ENCODE data around the gene SEMA3A. TPM values are rescaled to one million over a fixed set of nuclear protein-coding genes. Genes with fewer than 3 reads are reported as not detected.

SEMA3A gene
- total RNA-seq, 1 experiment from 2014 or later: 32.2 TPM

DNA sequence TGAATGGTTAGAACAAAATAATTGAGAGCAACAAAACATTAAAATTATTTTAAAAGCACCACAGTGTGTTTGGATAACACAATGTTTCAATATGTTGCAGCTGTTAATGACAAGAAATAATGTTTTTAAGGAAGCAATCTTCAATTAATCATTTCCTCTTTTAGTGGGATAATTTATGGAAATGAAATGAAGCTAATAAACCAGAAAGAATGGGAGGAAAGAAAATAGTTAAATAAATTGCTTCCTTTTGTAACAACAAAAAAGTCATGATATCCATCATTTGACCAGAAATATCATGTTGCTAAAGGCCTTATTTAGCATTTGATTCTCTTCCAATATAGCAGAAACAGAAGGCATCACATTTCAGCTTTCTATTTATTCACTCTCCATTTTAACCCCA is 224.5 kb downstream of the SEMA3A start:
- Mint-ChIP-seq H3K36me3 (0 out of 2 replicates have a peak, but pooled peaks cover 3% of the 10 kb centered on the region), H3K9me3 (no peaks in the 10 kb centered on the region), H3K27me3 (ENCODE audit: low read depth) (no peaks in the 10 kb centered on the region), H3K4me3 (no peak overlapping the region), H3K27ac (no peak overlapping the region), H3K4me1 (peaks cover 8% of the 10 kb centered on the region)
- DNase-seq (ENCODE audit: low spot score) (no peak), ATAC-seq (no peak)
- TF ChIP-seq ZNF232 (CRISPR knock-in tag; IDR thresholded peaks at IDR 0.05) (no peak), RELA (CRISPR knock-in tag; IDR thresholded peaks at IDR 0.05; ENCODE audit: borderline replicate concordance) (no peak), TCF7 (CRISPR knock-in tag; IDR thresholded peaks at IDR 0.05; ENCODE audit: low read depth) (no peak), ESRRA (CRISPR knock-in tag; IDR thresholded peaks at IDR 0.05; ENCODE audit: borderline replicate concordance) (no peak), FOXK1 (CRISPR knock-in tag; IDR thresholded peaks at IDR 0.05) (no peak), ZNF416 (CRISPR knock-in tag; IDR thresholded peaks at IDR 0.05) (no peak), GRHL2 (CRISPR knock-in tag; IDR thresholded peaks at IDR 0.05; ENCODE audit: insufficient replicate concordance, severe bottlenecking) (no peak), OVOL2 (CRISPR knock-in tag; IDR thresholded peaks at IDR 0.05; ENCODE audit: borderline replicate concordance) (no peak)
- TF ChIP-seq, protein P1, sequence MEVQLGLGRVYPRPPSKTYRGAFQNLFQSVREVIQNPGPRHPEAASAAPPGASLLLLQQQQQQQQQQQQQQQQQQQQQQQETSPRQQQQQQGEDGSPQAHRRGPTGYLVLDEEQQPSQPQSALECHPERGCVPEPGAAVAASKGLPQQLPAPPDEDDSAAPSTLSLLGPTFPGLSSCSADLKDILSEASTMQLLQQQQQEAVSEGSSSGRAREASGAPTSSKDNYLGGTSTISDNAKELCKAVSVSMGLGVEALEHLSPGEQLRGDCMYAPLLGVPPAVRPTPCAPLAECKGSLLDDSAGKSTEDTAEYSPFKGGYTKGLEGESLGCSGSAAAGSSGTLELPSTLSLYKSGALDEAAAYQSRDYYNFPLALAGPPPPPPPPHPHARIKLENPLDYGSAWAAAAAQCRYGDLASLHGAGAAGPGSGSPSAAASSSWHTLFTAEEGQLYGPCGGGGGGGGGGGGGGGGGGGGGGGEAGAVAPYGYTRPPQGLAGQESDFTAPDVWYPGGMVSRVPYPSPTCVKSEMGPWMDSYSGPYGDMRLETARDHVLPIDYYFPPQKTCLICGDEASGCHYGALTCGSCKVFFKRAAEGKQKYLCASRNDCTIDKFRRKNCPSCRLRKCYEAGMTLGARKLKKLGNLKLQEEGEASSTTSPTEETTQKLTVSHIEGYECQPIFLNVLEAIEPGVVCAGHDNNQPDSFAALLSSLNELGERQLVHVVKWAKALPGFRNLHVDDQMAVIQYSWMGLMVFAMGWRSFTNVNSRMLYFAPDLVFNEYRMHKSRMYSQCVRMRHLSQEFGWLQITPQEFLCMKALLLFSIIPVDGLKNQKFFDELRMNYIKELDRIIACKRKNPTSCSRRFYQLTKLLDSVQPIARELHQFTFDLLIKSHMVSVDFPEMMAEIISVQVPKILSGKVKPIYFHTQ (CRISPR knock-in tag; IDR thresholded peaks at IDR 0.05): no peak
- TF ChIP-seq, protein P2, sequence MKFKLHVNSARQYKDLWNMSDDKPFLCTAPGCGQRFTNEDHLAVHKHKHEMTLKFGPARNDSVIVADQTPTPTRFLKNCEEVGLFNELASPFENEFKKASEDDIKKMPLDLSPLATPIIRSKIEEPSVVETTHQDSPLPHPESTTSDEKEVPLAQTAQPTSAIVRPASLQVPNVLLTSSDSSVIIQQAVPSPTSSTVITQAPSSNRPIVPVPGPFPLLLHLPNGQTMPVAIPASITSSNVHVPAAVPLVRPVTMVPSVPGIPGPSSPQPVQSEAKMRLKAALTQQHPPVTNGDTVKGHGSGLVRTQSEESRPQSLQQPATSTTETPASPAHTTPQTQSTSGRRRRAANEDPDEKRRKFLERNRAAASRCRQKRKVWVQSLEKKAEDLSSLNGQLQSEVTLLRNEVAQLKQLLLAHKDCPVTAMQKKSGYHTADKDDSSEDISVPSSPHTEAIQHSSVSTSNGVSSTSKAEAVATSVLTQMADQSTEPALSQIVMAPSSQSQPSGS (CRISPR knock-in tag; IDR thresholded peaks at IDR 0.05; ENCODE audit: borderline replicate concordance, low read depth): no peak
- TF ChIP-seq, protein P3, sequence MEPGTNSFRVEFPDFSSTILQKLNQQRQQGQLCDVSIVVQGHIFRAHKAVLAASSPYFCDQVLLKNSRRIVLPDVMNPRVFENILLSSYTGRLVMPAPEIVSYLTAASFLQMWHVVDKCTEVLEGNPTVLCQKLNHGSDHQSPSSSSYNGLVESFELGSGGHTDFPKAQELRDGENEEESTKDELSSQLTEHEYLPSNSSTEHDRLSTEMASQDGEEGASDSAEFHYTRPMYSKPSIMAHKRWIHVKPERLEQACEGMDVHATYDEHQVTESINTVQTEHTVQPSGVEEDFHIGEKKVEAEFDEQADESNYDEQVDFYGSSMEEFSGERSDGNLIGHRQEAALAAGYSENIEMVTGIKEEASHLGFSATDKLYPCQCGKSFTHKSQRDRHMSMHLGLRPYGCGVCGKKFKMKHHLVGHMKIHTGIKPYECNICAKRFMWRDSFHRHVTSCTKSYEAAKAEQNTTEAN (CRISPR knock-in tag; IDR thresholded peaks at IDR 0.05): no peak
- TF ChIP-seq, protein P4, sequence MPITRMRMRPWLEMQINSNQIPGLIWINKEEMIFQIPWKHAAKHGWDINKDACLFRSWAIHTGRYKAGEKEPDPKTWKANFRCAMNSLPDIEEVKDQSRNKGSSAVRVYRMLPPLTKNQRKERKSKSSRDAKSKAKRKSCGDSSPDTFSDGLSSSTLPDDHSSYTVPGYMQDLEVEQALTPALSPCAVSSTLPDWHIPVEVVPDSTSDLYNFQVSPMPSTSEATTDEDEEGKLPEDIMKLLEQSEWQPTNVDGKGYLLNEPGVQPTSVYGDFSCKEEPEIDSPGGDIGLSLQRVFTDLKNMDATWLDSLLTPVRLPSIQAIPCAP (CRISPR knock-in tag; IDR thresholded peaks at IDR 0.05): no peak
- ChIA-PET CTCF (no interaction called here), POLR2A (no interaction called here)

DNA sequence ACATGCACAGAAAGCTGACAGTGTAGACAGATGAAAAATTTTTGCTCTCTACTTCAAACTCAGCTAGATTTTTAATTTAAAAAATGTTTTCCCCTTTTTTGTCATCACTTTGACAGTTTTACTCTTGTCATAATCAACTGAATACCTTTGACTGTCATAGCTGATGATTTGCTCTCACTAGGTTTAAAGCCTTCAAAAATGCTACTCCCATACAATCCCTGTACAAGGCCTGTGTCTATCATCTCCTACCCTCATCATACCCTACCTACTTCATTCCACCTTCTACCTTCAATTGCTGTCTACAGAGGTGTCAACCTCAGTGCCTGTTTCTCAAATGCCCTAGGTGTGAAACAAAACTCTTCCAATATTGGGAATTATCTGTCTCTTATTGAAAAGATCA is 230.3 kb downstream of the SEMA3A start:
- H3K36me3 Mint-ChIP-seq: peaks cover 7% of the 10 kb centered on the region; the same call in 1 of the 2 replicates
- DNase-seq (ENCODE audit: low spot score) (no peak), ATAC-seq (no peak)
- CTCF ChIA-PET: interaction anchor here (1.3 kb wide), 1 partner anchor 17 kb away, joined by 5 read pairs; no protein-coding TSS in a partner anchor
- H3K4me3 Mint-ChIP-seq: no peak overlapping the region
- H3K27me3 Mint-ChIP-seq (ENCODE audit: low read depth): no peaks in the 10 kb centered on the region
- POLR2A ChIA-PET: no interaction called here
- H3K4me1 Mint-ChIP-seq: no peaks in the 10 kb centered on the region
- no peak overlapping the region for H3K27ac Mint-ChIP-seq
- H3K9me3 Mint-ChIP-seq: no peaks in the 10 kb centered on the region
- TF ChIP-seq TEAD1 (CRISPR knock-in tag; IDR thresholded peaks at IDR 0.05): no peak
- no peak for TF ChIP-seq RELA (CRISPR knock-in tag; IDR thresholded peaks at IDR 0.05; ENCODE audit: borderline replicate concordance)
- TF ChIP-seq, protein P5, sequence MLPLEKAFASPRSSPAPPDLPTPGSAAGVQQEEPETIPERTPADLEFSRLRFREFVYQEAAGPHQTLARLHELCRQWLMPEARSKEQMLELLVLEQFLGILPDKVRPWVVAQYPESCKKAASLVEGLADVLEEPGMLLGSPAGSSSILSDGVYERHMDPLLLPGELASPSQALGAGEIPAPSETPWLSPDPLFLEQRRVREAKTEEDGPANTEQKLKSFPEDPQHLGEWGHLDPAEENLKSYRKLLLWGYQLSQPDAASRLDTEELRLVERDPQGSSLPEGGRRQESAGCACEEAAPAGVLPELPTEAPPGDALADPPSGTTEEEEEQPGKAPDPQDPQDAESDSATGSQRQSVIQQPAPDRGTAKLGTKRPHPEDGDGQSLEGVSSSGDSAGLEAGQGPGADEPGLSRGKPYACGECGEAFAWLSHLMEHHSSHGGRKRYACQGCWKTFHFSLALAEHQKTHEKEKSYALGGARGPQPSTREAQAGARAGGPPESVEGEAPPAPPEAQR (CRISPR knock-in tag; IDR thresholded peaks at IDR 0.05): no peak
- TF ChIP-seq, protein P6, sequence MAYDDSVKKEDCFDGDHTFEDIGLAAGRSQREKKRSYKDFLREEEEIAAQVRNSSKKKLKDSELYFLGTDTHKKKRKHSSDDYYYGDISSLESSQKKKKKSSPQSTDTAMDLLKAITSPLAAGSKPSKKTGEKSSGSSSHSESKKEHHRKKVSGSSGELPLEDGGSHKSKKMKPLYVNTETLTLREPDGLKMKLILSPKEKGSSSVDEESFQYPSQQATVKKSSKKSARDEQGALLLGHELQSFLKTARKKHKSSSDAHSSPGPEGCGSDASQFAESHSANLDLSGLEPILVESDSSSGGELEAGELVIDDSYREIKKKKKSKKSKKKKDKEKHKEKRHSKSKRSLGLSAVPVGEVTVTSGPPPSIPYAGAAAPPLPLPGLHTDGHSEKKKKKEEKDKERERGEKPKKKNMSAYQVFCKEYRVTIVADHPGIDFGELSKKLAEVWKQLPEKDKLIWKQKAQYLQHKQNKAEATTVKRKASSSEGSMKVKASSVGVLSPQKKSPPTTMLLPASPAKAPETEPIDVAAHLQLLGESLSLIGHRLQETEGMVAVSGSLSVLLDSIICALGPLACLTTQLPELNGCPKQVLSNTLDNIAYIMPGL (CRISPR knock-in tag; IDR thresholded peaks at IDR 0.05): no peak
- TF ChIP-seq TCF7 (CRISPR knock-in tag; IDR thresholded peaks at IDR 0.05; ENCODE audit: low read depth): no peak
- TF ChIP-seq OVOL2 (CRISPR knock-in tag; IDR thresholded peaks at IDR 0.05; ENCODE audit: borderline replicate concordance): no peak
- TF ChIP-seq PRRX2 (CRISPR knock-in tag; IDR thresholded peaks at IDR 0.05): no peak
- no peak for TF ChIP-seq ELF4 (CRISPR knock-in tag; IDR thresholded peaks at IDR 0.05; ENCODE audit: low read depth)
- TF ChIP-seq TP53 (CRISPR knock-in tag; IDR thresholded peaks at IDR 0.05): no peak
- no peak for TF ChIP-seq ZNF671 (CRISPR knock-in tag; IDR thresholded peaks at IDR 0.05)
- TF ChIP-seq, protein P7, sequence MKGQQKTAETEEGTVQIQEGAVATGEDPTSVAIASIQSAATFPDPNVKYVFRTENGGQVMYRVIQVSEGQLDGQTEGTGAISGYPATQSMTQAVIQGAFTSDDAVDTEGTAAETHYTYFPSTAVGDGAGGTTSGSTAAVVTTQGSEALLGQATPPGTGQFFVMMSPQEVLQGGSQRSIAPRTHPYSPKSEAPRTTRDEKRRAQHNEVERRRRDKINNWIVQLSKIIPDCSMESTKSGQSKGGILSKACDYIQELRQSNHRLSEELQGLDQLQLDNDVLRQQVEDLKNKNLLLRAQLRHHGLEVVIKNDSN (CRISPR knock-in tag; IDR thresholded peaks at IDR 0.05): no peak
- TF ChIP-seq JAZF1 (CRISPR knock-in tag; IDR thresholded peaks at IDR 0.05): no peak
- no peak for TF ChIP-seq NFYB (CRISPR knock-in tag; conservative IDR thresholded peaks at IDR 0.05; ENCODE audit: low read depth)
- TF ChIP-seq, protein P8, sequence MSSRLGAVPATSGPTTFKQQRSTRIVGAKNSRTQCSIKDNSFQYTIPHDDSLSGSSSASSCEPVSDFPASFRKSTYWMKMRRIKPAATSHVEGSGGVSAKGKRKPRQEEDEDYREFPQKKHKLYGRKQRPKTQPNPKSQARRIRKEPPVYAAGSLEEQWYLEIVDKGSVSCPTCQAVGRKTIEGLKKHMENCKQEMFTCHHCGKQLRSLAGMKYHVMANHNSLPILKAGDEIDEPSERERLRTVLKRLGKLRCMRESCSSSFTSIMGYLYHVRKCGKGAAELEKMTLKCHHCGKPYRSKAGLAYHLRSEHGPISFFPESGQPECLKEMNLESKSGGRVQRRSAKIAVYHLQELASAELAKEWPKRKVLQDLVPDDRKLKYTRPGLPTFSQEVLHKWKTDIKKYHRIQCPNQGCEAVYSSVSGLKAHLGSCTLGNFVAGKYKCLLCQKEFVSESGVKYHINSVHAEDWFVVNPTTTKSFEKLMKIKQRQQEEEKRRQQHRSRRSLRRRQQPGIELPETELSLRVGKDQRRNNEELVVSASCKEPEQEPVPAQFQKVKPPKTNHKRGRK (CRISPR knock-in tag; IDR thresholded peaks at IDR 0.05; ENCODE audit: borderline replicate concordance): no peak
- TF ChIP-seq JUN (CRISPR knock-in tag; IDR thresholded peaks at IDR 0.05): no peak
